ENCODE data around the gene IL11.

DNA sequence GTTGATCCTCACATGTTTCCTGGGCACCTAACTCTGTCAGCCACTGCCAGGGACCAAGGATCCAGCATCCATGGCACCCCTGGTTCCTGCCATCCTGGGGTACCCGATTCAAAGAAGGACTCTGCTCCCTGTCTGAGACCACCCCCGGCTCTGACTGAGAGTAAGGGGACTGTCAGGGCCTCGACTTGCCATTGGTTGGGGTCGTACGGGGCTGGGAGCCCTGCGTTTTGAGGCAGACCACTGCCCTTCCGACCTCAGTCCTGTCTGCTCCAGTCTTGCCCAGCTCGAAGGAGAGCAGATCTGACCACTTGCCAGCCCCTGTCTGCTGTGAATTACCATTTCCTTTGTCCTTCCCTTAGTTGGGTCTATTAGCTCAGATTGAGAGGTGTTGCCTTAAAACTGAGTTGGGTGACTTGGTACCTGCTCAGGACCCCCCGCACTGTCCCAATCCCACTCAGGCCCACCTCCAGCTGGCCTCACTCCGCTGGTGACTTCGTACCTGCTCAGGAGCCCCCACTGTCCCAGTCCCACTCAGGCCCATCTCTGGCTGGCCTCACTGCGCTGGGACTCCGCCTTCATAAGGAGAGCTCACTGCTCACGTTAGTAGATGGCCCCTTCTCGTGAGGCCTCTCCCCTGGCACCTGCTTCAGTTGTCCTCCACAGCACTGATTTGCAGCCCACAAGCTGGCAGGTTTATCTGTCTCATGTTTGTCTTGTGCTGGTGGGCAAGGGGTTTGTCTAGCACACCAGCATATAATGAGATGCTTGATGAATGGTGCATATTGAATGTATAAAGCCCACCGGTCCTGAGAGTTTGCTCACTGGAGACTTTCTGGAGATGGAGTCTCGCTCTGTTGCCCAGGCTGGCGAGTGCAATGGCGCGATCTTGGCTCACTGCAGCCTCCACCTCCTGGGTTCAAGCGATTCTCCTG, 19.4 kb upstream of the IL11 start:
- TF ChIP-seq, protein P1, sequence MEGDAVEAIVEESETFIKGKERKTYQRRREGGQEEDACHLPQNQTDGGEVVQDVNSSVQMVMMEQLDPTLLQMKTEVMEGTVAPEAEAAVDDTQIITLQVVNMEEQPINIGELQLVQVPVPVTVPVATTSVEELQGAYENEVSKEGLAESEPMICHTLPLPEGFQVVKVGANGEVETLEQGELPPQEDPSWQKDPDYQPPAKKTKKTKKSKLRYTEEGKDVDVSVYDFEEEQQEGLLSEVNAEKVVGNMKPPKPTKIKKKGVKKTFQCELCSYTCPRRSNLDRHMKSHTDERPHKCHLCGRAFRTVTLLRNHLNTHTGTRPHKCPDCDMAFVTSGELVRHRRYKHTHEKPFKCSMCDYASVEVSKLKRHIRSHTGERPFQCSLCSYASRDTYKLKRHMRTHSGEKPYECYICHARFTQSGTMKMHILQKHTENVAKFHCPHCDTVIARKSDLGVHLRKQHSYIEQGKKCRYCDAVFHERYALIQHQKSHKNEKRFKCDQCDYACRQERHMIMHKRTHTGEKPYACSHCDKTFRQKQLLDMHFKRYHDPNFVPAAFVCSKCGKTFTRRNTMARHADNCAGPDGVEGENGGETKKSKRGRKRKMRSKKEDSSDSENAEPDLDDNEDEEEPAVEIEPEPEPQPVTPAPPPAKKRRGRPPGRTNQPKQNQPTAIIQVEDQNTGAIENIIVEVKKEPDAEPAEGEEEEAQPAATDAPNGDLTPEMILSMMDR (IDR thresholded peaks at IDR 0.05): no peak
- no peak for TF ChIP-seq POLR2A (IDR thresholded peaks at IDR 0.05)

All from Peyer's patch (tissue), 4 donors.